ENCODE results near the gene LRRC4B. TPM values are rescaled to one million over a fixed set of nuclear protein-coding genes. Genes with fewer than 3 reads are reported as not detected.
"Not testable (repeated sequence)": the region's sequence is repeated elsewhere in the genome, so short reads cannot be mapped to it uniquely, and the experiment has no call there.

LRRC4B gene
- total RNA-seq, 1 donor: not detected

- Histone ChIP-seq H3K9me3 (ENCODE audit: low read depth, low read length) (no peaks in the 10 kb centered on the region), H3K4me1 (ENCODE audit: insufficient read depth, low read length) (no peaks in the 10 kb centered on the region), H3K4me3 (ENCODE audit: low read length) (no peak overlapping the region), H3K27me3 (ENCODE audit: insufficient read depth, low read length) (no peaks in the 10 kb centered on the region)
Measured at GRCh38 chr19:50531171-50531612, 37.0 kb downstream of the LRRC4B start.

- H3K27me3 ChIP-seq (ENCODE audit: insufficient read depth, low read length): not testable (repeated sequence)
Measured at GRCh38 chr19:50528052-50528451, 40.2 kb downstream of the LRRC4B start.

DNA sequence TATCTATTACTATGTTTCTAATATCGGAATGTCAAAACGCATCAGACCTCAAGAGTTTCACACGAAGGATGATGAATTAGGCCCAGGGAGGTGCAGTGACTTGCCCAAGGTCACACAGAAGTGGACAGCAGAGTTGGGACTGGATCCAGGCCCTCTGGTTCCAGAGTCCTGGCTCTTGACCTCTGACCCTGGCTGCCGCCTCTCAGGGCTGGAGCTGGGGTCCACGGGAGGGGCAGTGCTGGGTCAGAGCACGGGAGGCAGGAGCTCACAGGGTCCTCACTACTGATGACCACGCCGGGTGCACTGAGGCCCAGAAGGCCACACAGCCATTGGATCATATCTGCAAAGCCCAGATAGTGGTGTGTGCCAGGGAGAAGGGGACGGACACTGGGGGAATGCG lies 45.4 kb downstream of the LRRC4B start:
- H3K27me3 ChIP-seq (ENCODE audit: insufficient read depth, low read length): no peaks in the 10 kb centered on the region
- no peaks in the 10 kb centered on the region for H3K4me1 ChIP-seq (ENCODE audit: insufficient read depth, low read length)
- no peak overlapping the region for H3K4me3 ChIP-seq (ENCODE audit: low read length)
- no peaks in the 10 kb centered on the region for H3K9me3 ChIP-seq (ENCODE audit: low read depth, low read length)

More at GRCh38 chr19:50528052-50528451, 40.2 kb downstream of the LRRC4B start:
- not testable (repeated sequence) for H3K4me1 ChIP-seq (ENCODE audit: insufficient read depth, low read length); H3K4me3 ChIP-seq (ENCODE audit: low read length); H3K9me3 ChIP-seq (ENCODE audit: low read depth, low read length)

DNA sequence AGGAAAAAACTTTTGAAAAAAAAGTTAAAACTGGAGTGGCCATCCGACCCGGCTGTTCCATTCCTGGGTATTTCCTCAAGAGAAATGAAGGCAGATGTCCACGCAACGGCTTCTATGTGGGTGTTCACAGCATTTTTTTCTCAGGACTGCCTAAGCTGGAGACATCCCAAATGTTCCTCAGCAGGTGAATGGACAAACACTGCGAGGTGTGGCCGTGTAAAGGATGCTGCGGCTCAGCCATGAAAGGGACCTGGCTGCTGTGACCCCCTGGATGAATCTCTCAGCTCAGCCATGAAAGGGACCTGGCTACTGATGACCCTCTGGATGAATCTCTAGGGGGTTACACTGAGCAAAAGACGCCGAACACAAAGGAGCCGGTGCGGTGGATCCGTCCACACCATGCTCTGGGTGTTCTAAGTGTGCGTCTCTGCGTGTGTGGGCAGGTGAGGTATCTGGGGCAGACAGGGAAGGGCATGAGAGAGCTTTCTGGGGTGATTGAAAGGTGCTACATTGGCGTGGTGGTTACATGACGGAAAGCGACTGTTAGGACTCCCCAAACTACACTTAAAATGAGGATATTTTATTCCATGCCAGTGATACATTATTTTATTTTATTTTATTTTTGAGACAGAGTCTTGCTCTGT lies 47.3 kb downstream of the LRRC4B start:
- Histone ChIP-seq H3K9me3 (ENCODE audit: low read depth, low read length) (no peaks in the 10 kb centered on the region), H3K27me3 (ENCODE audit: insufficient read depth, low read length) (no peaks in the 10 kb centered on the region), H3K4me3 (ENCODE audit: low read length) (no peak overlapping the region), H3K4me1 (ENCODE audit: insufficient read depth, low read length) (no peaks in the 10 kb centered on the region)

DNA sequence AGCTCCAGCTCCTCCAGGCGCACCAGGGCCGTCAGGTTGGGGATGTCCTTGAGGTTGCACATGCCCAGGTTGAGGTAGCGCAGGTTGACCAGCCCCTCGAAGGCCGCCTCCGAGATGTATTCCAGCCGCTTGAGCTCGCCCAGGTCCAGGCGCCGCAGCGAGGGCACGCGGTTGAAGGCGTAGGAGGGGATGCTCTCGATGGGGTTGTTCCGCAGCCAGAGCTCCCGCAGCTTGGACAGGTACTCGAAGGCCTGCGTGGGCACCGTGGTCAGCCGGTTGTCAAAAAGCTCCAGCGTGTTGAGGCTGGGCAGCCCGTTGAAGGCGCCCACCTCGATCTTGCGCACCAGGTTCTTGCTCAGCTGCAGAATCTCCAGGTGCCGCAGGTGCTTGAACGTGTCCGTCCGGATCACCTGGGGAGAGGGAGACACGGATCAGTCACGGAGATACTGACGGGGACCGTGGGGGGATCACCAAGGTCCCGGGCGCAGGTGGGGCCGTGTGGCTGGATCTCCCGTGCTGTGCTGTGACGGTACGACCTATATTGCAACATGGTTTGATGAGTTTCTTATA lies 49.1 kb downstream of the LRRC4B start:
- Histone ChIP-seq H3K4me3 (ENCODE audit: low read length) (no peak overlapping the region), H3K27me3 (ENCODE audit: insufficient read depth, low read length) (no peaks in the 10 kb centered on the region), H3K4me1 (ENCODE audit: insufficient read depth, low read length) (no peaks in the 10 kb centered on the region), H3K9me3 (ENCODE audit: low read depth, low read length) (no peaks in the 10 kb centered on the region)

DNA sequence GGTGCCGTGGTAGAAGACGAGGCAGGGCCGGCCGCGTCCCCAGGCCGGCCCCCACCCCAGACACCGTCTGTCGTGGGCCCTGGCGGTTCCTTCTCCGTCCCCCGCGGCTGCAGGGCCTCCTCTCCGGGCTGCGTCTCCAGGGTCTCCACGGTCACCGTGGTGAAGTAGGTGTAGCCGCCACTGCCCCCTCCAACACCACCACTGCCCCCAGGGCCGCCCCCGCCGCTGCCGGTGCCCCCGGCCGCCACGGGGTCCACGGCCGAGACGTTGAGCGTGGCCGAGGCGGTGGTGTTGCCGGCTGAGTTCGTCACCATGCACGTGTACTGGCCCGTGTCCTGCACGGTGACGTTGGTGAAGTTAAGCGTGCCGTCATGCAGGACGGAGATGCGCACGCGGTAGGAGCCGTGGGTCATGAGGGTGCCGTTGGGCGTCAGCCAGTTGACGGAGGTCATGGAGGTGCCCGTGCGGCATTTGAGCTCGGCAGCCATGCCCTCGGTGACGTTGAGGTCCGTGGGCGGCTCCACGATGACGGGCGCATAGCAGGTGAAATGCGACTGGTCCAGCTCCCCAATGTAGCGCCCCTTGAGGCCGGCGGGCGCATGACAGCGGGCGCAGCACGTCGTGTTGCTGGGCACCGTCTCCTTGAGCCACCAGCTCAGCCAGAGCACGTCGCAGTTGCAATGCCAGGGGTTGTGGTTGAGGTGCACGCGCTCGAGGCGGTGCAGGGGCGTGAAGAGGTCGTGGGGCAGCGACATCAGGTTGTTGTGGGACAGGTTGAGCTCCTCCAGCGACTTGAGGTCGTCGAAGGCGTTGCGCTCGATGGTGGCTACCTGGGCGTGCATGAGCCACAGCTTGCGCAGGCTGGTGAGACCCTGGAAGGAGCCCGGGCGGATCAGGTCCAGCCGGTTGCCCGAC lies 49.9 kb downstream of the LRRC4B start:
- H3K4me1 ChIP-seq (ENCODE audit: insufficient read depth, low read length): no peaks in the 10 kb centered on the region
- no peaks in the 10 kb centered on the region for H3K9me3 ChIP-seq (ENCODE audit: low read depth, low read length)
- no peak overlapping the region for H3K4me3 ChIP-seq (ENCODE audit: low read length)
- H3K27me3 ChIP-seq (ENCODE audit: insufficient read depth, low read length): no peaks in the 10 kb centered on the region

DNA sequence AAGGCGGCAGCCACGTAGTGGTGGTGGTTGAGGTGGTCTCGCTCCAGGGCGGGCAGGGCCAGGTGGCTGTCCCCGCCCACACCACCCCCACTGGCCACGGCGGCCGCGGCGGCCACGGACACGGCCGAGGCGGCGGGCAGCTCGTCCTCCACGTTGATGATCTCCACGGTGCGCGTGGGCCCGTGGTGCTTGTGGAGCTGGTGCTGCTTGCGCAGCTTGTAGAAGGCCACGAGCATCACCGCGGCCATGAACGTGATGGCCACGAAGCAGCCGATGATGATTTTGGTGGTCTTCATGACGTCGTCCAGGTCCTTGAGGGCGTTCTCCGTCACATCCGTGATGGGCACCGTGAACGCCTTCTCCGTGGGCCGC lies 50.5 kb downstream of the LRRC4B start:
- no peaks in the 10 kb centered on the region for H3K4me1 ChIP-seq (ENCODE audit: insufficient read depth, low read length)
- H3K4me3 ChIP-seq (ENCODE audit: low read length): no peak overlapping the region
- H3K27me3 ChIP-seq (ENCODE audit: insufficient read depth, low read length): no peaks in the 10 kb centered on the region
- H3K9me3 ChIP-seq (ENCODE audit: low read depth, low read length): no peaks in the 10 kb centered on the region

DNA sequence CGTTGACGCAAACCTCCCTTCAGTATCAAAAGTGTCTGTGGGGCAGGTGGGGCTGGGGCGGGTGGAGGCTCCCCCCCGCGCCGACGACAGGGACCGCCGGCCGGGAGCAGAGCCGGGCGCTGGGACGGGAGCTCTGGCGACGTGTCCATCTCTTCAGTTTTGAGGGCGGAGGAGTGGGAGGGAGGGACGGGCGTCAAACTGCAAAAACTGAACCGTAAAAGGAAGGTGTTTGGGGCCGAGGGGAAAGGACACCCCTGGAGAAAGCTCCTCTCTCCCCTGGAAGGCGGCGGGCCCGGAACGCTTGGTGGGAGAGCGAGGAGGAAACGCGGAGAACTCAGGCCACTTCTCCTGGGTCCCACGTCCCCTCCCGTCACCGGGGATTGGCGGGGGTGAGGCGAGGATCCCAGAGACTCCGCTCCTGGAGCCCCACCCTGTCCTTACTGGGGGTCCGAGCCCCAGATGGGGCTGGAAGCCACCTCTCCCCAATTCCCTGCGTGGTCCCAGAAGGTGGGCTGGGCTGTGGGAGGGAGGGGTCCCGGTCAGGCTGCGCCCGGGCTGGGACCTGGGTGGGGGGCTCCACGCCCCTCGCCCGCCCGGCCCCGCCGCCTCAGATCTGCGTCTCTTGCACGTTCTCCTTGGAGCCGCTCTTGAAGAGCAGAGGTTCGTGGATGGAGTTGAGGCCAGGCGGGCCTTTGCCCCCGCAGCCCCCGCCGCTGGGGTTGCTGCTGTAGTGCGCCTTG lies 51.1 kb downstream of the LRRC4B start:
- no peaks in the 10 kb centered on the region for H3K9me3 ChIP-seq (ENCODE audit: low read depth, low read length)
- no peaks in the 10 kb centered on the region for H3K4me1 ChIP-seq (ENCODE audit: insufficient read depth, low read length)
- no peak overlapping the region for H3K4me3 ChIP-seq (ENCODE audit: low read length)
- H3K27me3 ChIP-seq (ENCODE audit: insufficient read depth, low read length): no peaks in the 10 kb centered on the region

DNA sequence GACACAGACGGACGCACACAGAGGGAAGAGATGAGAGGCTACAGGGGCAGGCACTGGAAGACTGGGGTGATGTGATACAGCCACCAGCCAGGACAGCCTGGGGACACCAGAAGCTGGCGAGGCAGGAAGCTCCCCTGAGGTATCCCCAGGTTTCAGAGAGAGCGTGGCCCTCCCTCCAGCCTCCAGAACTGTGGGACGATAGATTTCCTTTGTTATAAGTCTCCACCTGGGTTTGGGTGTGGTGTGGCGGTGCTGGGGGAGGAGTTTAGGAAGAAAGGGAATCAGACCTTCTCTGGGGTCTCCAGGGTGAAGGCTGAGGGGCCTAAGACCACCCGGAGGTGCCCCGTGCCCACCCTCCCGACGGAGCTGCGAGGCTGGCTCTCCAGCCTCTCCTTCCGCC lies 51.8 kb downstream of the LRRC4B start:
- Histone ChIP-seq H3K4me3 (ENCODE audit: low read length) (no peak overlapping the region), H3K9me3 (ENCODE audit: low read depth, low read length) (no peaks in the 10 kb centered on the region), H3K27me3 (ENCODE audit: insufficient read depth, low read length) (no peaks in the 10 kb centered on the region)

GRCh38 chr19:50515168-50515561 lies 53.1 kb downstream of the LRRC4B start:
- Histone ChIP-seq H3K27me3 (ENCODE audit: insufficient read depth, low read length) (no peaks in the 10 kb centered on the region), H3K4me3 (ENCODE audit: low read length) (no peak overlapping the region), H3K9me3 (ENCODE audit: low read depth, low read length) (no peaks in the 10 kb centered on the region), H3K4me1 (ENCODE audit: insufficient read depth, low read length) (peaks cover 8% of the 10 kb centered on the region)

More for the DNA sequence above, 51.8 kb downstream of the LRRC4B start:
- H3K4me1 ChIP-seq (ENCODE audit: insufficient read depth, low read length): no peaks in the 10 kb centered on the region

DNA sequence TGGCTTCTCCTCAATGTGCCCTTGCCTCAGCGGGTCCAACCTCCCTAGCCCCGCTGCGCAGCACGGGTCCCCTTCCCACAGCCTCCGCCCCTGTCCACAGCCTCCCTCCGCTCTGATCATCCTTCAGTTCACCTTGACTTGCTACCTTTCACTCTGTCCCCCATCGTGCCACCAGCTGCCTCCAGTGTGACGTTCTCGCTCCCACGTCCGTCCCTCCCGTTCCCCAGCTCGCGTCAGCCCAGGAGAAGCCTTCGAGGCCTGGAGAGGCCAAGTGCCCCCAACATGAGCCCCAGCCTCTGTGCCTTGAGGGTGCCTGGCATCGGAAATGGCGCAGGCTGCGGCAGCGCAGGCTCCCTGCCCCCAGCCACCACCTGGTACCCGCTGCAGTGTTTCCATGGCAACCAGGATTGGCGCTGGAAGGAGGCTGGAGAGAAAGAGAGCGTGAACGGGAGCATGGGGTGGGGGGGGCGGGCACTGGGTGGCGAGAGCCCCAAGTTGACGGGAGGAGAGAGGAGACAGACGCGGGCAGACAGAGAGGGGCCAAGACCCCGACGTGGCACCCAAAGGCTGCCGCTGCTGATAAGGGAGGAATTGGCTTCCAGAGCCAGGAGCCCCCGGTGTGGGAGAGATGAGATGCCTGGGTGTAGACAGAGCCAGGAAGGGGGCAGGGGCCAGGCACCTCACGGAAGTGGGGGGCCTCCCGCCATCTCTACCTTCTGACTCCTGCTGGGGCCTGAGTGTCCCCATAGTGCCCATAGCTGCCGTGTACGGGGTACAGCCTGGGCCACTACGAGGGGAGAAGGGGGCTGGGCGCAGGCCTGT lies 53.7 kb downstream of the LRRC4B start:
- H3K27me3 ChIP-seq (ENCODE audit: insufficient read depth, low read length): no peaks in the 10 kb centered on the region
- peaks cover 10% of the 10 kb centered on the region for H3K4me1 ChIP-seq (ENCODE audit: insufficient read depth, low read length)
- H3K4me3 ChIP-seq (ENCODE audit: low read length): no peak overlapping the region
- H3K9me3 ChIP-seq (ENCODE audit: low read depth, low read length): no peaks in the 10 kb centered on the region

GRCh38 chr19:50513746-50514345 lies 54.4 kb downstream of the LRRC4B start, which contains the start of gene ASPDH:
Gene ASPDH, minus strand, starts transcription at chr19:50513913. Its CDS starts 90 bp downstream, at chr19:50513823.
- no peaks in the 10 kb centered on the region for H3K9me3 ChIP-seq (ENCODE audit: low read depth, low read length)
- H3K4me1 ChIP-seq (ENCODE audit: insufficient read depth, low read length): peaks cover 10% of the 10 kb centered on the region
- no peaks in the 10 kb centered on the region for H3K27me3 ChIP-seq (ENCODE audit: insufficient read depth, low read length)
- H3K4me3 ChIP-seq (ENCODE audit: low read length): no peak within 1 kb of the TSS

DNA sequence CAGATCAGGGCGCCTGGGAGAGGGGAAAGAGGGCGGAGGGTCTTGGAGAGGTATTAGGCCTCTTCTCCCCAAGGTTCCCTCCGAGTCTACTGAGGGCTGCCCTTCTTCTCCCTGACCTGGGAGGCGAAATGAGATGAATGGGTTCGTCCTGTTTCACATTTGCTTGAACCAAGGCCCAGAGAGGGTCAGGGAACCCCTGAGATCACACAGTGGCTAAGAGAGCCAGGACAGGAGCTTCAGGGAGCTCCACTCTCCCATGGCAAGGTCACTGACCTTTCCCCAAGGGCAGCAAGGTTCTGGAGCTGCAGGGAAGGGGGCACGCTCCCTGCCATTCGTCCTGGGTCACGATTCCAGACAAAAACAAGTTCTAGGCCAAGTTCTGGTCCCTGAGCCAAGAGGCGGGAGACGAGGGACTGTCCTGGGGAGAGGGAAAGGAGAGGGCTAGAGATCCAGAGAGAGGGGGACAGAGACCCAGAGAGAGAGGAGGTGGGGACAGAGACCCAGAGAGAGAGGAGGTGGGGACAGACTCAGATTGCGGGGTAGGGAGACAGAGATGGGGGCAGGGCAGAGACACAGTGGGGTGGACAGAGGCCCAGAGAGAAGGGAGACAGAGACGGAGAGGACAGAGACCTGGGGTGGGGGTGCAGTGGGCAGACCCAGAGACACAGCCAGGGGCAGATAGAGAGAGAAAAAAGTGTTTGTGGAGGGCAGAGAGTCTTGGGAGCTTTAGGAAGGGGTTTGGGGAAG lies 55.1 kb downstream of the LRRC4B start:
- Histone ChIP-seq H3K9me3 (ENCODE audit: low read depth, low read length) (no peaks in the 10 kb centered on the region), H3K27me3 (ENCODE audit: insufficient read depth, low read length) (no peaks in the 10 kb centered on the region), H3K4me3 (ENCODE audit: low read length) (no peak overlapping the region), H3K4me1 (ENCODE audit: insufficient read depth, low read length) (peaks cover 10% of the 10 kb centered on the region)
